AG10803 (cell line): ENCODE measurements around the gene HNRNPF.

Source experiments
- DNase-seq: peaks from one replicate; pipeline ENCODE4 v3.0.0; 2010; ENCODE audit warnings: low read depth
- H3K4me3 ChIP-seq: 2 replicates; pipeline ENCODE4 v1.5.1; 2011; ENCODE audit warnings: mild to moderate bottlenecking, low read length, control low read depth
- CTCF ChIP-seq: conservative IDR thresholded peaks from 2 replicates; pipeline ENCODE4 v1.5.1; 2011; ENCODE audit warnings: mild to moderate bottlenecking, low read length, control low read depth, inconsistent platforms

Gene HNRNPF

GRCh38 chr10:43444897-43445466, 36.0 kb upstream of the HNRNPF start:
- no peak overlapping the region for H3K4me3 ChIP-seq
- no peak for TF ChIP-seq CTCF
- no peak for DNase-seq

GRCh38 chr10:43444323-43444722, 35.3 kb upstream of the HNRNPF start:
- no peak for DNase-seq
- no peak overlapping the region for H3K4me3 ChIP-seq
- TF ChIP-seq CTCF, result no peak

GRCh38 chr10:43440463-43441134, 31.6 kb upstream of the HNRNPF start:
- DNase-seq, result no peak
- no peak for TF ChIP-seq CTCF
- no peak overlapping the region for H3K4me3 ChIP-seq

- TF ChIP-seq CTCF, result no peak
- H3K4me3 ChIP-seq, result peak overlapping the region; percentile 95
- DNase-seq, result no peak
Observed at GRCh38 chr10:43437141-43437870, 28.3 kb upstream of the HNRNPF start.

GRCh38 chr10:43436291-43437140, 27.5 kb upstream of the HNRNPF start, which contains the start of gene ZNF487:
ZNF487 (plus strand) TSS chr10:43437111; CDS start chr10:43475814, 38,703 bp downstream.
- peak within 1 kb of the TSS; percentile 95 for H3K4me3 ChIP-seq
- peak; percentile 18; the same call in 1 of the 2 replicates for TF ChIP-seq CTCF
- peak; percentile 88 for DNase-seq

- H3K4me3 ChIP-seq, result no peak overlapping the region
- TF ChIP-seq CTCF, result no peak
- DNase-seq, result no peak
Observed at GRCh38 chr10:43430926-43431663, 22.1 kb upstream of the HNRNPF start.
